A673 (cell line): ENCODE data around the gene RPS6KL1.

Experiments
- EZH2 ChIP-seq: fragments of 200-600 bp; sonication (generic); IDR thresholded peaks from 2 replicates; pipeline ENCODE4 v1.6.1; 2017; ENCODE audit warnings: borderline replicate concordance, low read depth, mild to moderate bottlenecking, mixed read lengths, antibody characterized with exemption, low read length; ENCODE audit not compliant: poor library complexity, severe bottlenecking
- TF ChIP-seq, protein P1 (sequence below): fragments of 300-800, 200-600 bp; sonication (generic); conservative IDR thresholded peaks from 2 replicates; pipeline ENCODE4 v1.5.1; 2017; ENCODE audit warnings: low read depth, mild to moderate bottlenecking, antibody characterized with exemption, low read length, moderate library complexity, mixed read lengths

DNA sequence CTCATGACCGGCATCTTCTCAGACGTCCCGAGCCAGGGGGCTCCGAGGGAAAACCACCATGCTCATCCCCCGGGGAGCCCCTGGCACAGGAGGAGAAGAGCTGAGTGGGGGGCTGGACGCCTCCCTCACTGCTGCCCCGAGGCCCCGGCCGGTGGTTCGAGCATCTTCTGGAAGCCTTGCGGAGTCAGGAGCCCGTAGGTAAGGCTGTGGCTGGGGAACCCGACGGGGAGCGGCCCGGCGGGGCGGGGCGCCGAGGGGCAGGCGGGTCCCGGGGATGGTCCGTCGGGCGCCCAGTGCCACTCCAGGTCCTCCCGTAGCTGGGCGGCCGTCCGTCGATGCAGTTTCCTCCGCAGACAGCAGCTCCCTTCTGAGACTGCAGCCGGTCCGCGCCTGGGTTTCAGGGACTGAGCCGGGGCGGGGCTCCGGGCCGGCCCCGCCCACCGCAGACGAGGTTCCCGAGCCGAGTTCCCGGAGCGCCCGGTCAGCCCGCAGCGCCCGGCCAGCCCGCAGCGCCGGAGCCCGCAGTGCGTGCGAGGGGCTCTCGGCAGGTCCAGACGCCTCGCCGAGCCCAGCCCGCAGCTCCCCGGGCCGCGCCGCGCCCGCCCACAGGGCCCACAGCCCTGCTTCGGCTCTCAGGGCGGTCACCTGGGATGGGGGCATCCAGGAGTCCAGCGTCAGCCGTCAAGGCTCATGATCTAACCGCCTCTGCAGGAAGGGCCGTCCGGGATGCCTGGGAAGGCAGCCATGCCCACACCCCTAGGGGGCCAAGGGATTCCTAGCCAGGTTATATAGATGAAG is 32.4 kb upstream of the RPS6KL1 start, which contains the start of gene PGF:
- TF ChIP-seq, protein P1, sequence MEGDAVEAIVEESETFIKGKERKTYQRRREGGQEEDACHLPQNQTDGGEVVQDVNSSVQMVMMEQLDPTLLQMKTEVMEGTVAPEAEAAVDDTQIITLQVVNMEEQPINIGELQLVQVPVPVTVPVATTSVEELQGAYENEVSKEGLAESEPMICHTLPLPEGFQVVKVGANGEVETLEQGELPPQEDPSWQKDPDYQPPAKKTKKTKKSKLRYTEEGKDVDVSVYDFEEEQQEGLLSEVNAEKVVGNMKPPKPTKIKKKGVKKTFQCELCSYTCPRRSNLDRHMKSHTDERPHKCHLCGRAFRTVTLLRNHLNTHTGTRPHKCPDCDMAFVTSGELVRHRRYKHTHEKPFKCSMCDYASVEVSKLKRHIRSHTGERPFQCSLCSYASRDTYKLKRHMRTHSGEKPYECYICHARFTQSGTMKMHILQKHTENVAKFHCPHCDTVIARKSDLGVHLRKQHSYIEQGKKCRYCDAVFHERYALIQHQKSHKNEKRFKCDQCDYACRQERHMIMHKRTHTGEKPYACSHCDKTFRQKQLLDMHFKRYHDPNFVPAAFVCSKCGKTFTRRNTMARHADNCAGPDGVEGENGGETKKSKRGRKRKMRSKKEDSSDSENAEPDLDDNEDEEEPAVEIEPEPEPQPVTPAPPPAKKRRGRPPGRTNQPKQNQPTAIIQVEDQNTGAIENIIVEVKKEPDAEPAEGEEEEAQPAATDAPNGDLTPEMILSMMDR = no peak
- no peak for TF ChIP-seq EZH2
